Left ventricle myocardium inferior (tissue), 1 donor: ENCODE data around the gene RUNX2. TPM values are rescaled to one million over a fixed set of nuclear protein-coding genes. Genes with fewer than 3 reads are reported as not detected.
A peak's percentile ranks its signal among the peaks of the same experiment; 100 is the strongest.

Experiments
- DNase-seq: peaks from one replicate; pipeline ENCODE4 v3.0.0-alpha.2; 2020
- H3K27ac ChIP-seq: fragments of 200-600 bp; replicated peaks from 2 replicates; pipeline ENCODE4 v1.8.0; 2021
- H3K27me3 ChIP-seq: fragments of 200-600 bp; 2 replicates; pipeline ENCODE4 v1.8.0; 2021; ENCODE audit warnings: low read depth
- H3K36me3 ChIP-seq: fragments of 200-600 bp; 2 replicates; pipeline ENCODE4 v1.8.0; 2021
- H3K4me1 ChIP-seq: fragments of 200-600 bp; 2 replicates; pipeline ENCODE4 v1.8.0; 2021
- H3K4me3 ChIP-seq: fragments of 200-600 bp; 2 replicates; pipeline ENCODE4 v1.8.0; 2021; ENCODE audit warnings: mild to moderate bottlenecking, moderate library complexity
- H3K9me3 ChIP-seq: fragments of 200-600 bp; replicated peaks from 2 replicates; pipeline ENCODE4 v1.8.0; 2021
- intact Hi-C: fragments of 100-400 bp; cut with micrococcal nuclease; formaldehyde crosslinking; loops from one replicate; pipeline ENCODE4 v1.11.0; 2022
- total RNA-seq: library from RNA; stranded (reverse); fragmentation: NEBNext Ultra II Directional; extraction: Animal tissue kit (Norgen Biotek cat#: 25700); gene quantifications from one replicate; pipeline ENCODE4 v1.2.1, GENCODE V29; 2021
- TF ChIP-seq, protein P1 (sequence below): fragments of 200-600 bp; IDR thresholded peaks from 2 replicates; pipeline ENCODE4 v1.8.0; 2021; ENCODE audit warnings: antibody characterized with exemption, mild to moderate bottlenecking, borderline replicate concordance
- donor health status: DM: no; HTN: yes; CAD: no; lungs with severe emphysema.

The RUNX2 gene
- total RNA-seq, 1 donor from 2014 or later: 0.38 TPM

- peaks cover 85% of the 10 kb centered on the region for H3K27me3 ChIP-seq
- intact Hi-C loops: no loop called here
- DNase-seq: peak; percentile 13
- peaks cover 45% of the 10 kb centered on the region for H3K4me1 ChIP-seq
- H3K36me3 ChIP-seq: no peaks in the 10 kb centered on the region
- peak overlapping the region; percentile 75 for H3K4me3 ChIP-seq
- H3K27ac ChIP-seq: no peak overlapping the region
- TF ChIP-seq, protein P1, sequence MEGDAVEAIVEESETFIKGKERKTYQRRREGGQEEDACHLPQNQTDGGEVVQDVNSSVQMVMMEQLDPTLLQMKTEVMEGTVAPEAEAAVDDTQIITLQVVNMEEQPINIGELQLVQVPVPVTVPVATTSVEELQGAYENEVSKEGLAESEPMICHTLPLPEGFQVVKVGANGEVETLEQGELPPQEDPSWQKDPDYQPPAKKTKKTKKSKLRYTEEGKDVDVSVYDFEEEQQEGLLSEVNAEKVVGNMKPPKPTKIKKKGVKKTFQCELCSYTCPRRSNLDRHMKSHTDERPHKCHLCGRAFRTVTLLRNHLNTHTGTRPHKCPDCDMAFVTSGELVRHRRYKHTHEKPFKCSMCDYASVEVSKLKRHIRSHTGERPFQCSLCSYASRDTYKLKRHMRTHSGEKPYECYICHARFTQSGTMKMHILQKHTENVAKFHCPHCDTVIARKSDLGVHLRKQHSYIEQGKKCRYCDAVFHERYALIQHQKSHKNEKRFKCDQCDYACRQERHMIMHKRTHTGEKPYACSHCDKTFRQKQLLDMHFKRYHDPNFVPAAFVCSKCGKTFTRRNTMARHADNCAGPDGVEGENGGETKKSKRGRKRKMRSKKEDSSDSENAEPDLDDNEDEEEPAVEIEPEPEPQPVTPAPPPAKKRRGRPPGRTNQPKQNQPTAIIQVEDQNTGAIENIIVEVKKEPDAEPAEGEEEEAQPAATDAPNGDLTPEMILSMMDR: no peak
- H3K9me3 ChIP-seq: no peaks in the 10 kb centered on the region
Observed at GRCh38 chr6:45420083-45420908, 92.2 kb downstream of the RUNX2 start.

- Histone ChIP-seq H3K4me1 (peaks cover 45% of the 10 kb centered on the region), H3K36me3 (no peaks in the 10 kb centered on the region), H3K9me3 (no peaks in the 10 kb centered on the region), H3K4me3 (peak overlapping the region; percentile 75), H3K27me3 (peaks cover 77% of the 10 kb centered on the region), H3K27ac (no peak overlapping the region)
- DNase-seq: no peak
- intact Hi-C loops: no loop called here
- TF ChIP-seq, protein P1: no peak
Observed at GRCh38 chr6:45420909-45421708, 93.0 kb downstream of the RUNX2 start.

GRCh38 chr6:45421709-45422502 lies 93.8 kb downstream of the RUNX2 start:
- peaks cover 45% of the 10 kb centered on the region for H3K4me1 ChIP-seq
- intact Hi-C loops: no loop called here
- H3K36me3 ChIP-seq: no peaks in the 10 kb centered on the region
- H3K27ac ChIP-seq: peak overlapping the region; percentile 43
- TF ChIP-seq, protein P1: peak; percentile 24
- H3K27me3 ChIP-seq: peaks cover 72% of the 10 kb centered on the region
- no peaks in the 10 kb centered on the region for H3K9me3 ChIP-seq
- peak overlapping the region; percentile 75 for H3K4me3 ChIP-seq
- DNase-seq: peak; percentile 54

DNA sequence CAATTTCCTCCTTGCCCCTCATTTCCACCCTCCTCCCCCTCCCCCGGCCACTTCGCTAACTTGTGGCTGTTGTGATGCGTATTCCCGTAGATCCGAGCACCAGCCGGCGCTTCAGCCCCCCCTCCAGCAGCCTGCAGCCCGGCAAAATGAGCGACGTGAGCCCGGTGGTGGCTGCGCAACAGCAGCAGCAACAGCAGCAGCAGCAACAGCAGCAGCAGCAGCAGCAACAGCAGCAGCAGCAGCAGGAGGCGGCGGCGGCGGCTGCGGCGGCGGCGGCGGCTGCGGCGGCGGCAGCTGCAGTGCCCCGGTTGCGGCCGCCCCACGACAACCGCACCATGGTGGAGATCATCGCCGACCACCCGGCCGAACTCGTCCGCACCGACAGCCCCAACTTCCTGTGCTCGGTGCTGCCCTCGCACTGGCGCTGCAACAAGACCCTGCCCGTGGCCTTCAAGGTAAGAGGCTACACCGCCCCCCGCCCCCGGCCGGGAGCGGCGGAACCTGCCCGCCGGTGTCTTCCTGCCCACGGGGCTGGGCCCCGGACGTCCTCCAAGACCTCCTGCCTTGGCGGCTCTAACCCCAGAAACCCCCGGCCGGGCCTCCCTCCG lies 94.5 kb downstream of the RUNX2 start:
- Histone ChIP-seq H3K27me3 (peaks cover 67% of the 10 kb centered on the region), H3K4me3 (peak overlapping the region; percentile 75)
- TF ChIP-seq, protein P1: no peak

More for the DNA sequence above, 94.5 kb downstream of the RUNX2 start:
- intact Hi-C loops: no loop called here
- peak; percentile 39 for DNase-seq
- Histone ChIP-seq H3K4me1 (peaks cover 45% of the 10 kb centered on the region), H3K27ac (peak overlapping the region; percentile 43), H3K36me3 (no peaks in the 10 kb centered on the region), H3K9me3 (no peaks in the 10 kb centered on the region)
